ENCODE data around the gene GALNT10. TPM values are rescaled to one million over a fixed set of nuclear protein-coding genes. Genes with fewer than 3 reads are reported as not detected.

GALNT10 gene
- total and polyA plus RNA-seq, 2 of the 8 experiments (the other 6 are each of a cell fraction or from before 2014, with no cell fraction given), result 4.6 to 15.5 TPM

GRCh38 chr5:154461531-154461930 lies 271.0 kb downstream of the GALNT10 start:
- Histone ChIP-seq H3K56ac (replicated peaks; ENCODE audit: insufficient read length, low read depth, low read length) (no peak overlapping the region), H3K9ac (replicated peaks in 1 of 4; ENCODE audit: extremely low read depth in 1 of 4, low read depth in 3 of 4, low read length in 3 of 4) (no peak overlapping the region), H4K20me1 (replicated peaks in 1 of 2; ENCODE audit: control insufficient read depth in 1 of 2, insufficient read depth in 2 of 2, low read length in 2 of 2) (no peaks in the 10 kb centered on the region), H2BK120ac (replicated peaks; ENCODE audit: low read depth, low read length) (no peak overlapping the region), H3K9me3 (ENCODE audit: insufficient read depth in 2 of 2, low read depth in 1 of 2, low read length in 1 of 2) (no peaks in the 10 kb centered on the region), H2AK5ac (ENCODE audit: low read depth, low read length) (no peak overlapping the region), H3K18ac (ENCODE audit: extremely low read depth, low read length) (no peak overlapping the region), H2AFZ (ENCODE audit: low read length) (no peak overlapping the region), H2BK12ac (ENCODE audit: low read depth, low read length) (no peak overlapping the region; the same call in 1 of the 2 replicates), H4K5ac (ENCODE audit: insufficient read length, low read depth, low read length) (no peak overlapping the region), H2BK20ac (ENCODE audit: low read length) (no peak overlapping the region), H4K8ac (ENCODE audit: extremely low read depth, insufficient read depth, low read length) (no peak overlapping the region), H4K91ac (replicated peaks; ENCODE audit: insufficient read length, low read length) (no peak overlapping the region), H3K27me3 (replicated peaks in 1 of 4; ENCODE audit: control insufficient read depth in 3 of 4, extremely low read depth in 1 of 4, insufficient read depth in 3 of 4, low read length in 3 of 4) (peaks cover 0 to 3% (median under 1%) of the 10 kb centered on the region in 4 experiments; a peak in 1 of 7 replicates), H2BK15ac (ENCODE audit: low read length) (no peak overlapping the region), H3K4me3 (ENCODE audit: extremely low read depth in 1 of 4, insufficient read depth in 2 of 4, low read depth in 3 of 4, low read length in 4 of 4) (no peak overlapping the region), H3K4me2 (ENCODE audit: insufficient read depth in 1 of 2, low read depth in 2 of 2, low read length in 2 of 2) (no peak overlapping the region), H3K4ac (replicated peaks; ENCODE audit: insufficient read length, low read depth, low read length) (no peak overlapping the region), H3K23ac (ENCODE audit: insufficient read length) (no peak overlapping the region), H3K79me1 (ENCODE audit: low read depth, low read length) (no peaks in the 10 kb centered on the region), H2BK5ac (ENCODE audit: low read depth, low read length) (no peak overlapping the region), H3K14ac (ENCODE audit: insufficient read length) (no peak overlapping the region), H3K23me2 (ENCODE audit: low read depth, low read length) (no peaks in the 10 kb centered on the region), H3K4me1 (replicated peaks in 1 of 4; ENCODE audit: control insufficient read depth in 3 of 4, insufficient read depth in 4 of 4, low read length in 3 of 4) (peaks cover 0 to 3% (median 0%) of the 10 kb centered on the region in 4 experiments; a peak in 3 of 7 replicates), H3K27ac (ENCODE audit: low read depth, low read length) (no peak overlapping the region), H3K36me3 (ENCODE audit: control insufficient read depth in 2 of 4, insufficient read depth in 4 of 4, low read length in 3 of 4) (peaks cover 3 to 4% (median 3%) of the 10 kb centered on the region in 4 experiments; a peak in 6 of 8 replicates), H3K79me2 (ENCODE audit: control insufficient read depth in 1 of 2, insufficient read depth in 2 of 2, low read length in 2 of 2) (no peaks in the 10 kb centered on the region)
- TF ChIP-seq CTCF (IDR thresholded peaks at IDR 0.05; ENCODE audit: control extremely low read depth in 1 of 3, insufficient read depth in 1 of 3, low read depth in 1 of 3, low read length in 3 of 3), result peak; percentile 14 to 53 (median 42); a peak in 3 of 4 replicates
- no peak for TF ChIP-seq ATF2 (IDR thresholded peaks at IDR 0.05; ENCODE audit: low read length)
- peak; percentile 52 to 60 for TF ChIP-seq RAD21 (IDR thresholded peaks at IDR 0.05 in 1 of 2, conservative IDR thresholded peaks at IDR 0.05 in 1 of 2; ENCODE audit: low read depth in 2 of 2, low read length in 2 of 2)
- TF ChIP-seq SUZ12 (IDR thresholded peaks at IDR 0.05; ENCODE audit: low read length), result no peak
- ChIA-PET CTCF (ENCODE audit: partially characterized antibody) (interaction anchor here (0.6 to 16.1 kb wide), 26 partner anchors 10 to 487 kb away, joined by 3 to 273 read pairs (median 6); partner anchors contain the start of gene SAP30L), POLR2A (ENCODE audit: partially characterized antibody) (interaction anchor here (0.6 to 1.2 kb wide), 2 partner anchors 15 to 29 kb away, joined by 3 read pairs; partner anchors contain the start of gene SAP30L)
- no peak for DNase-seq (ENCODE audit: low read depth in 1 of 2, low spot score in 2 of 2)
- WGBS, 2 experiments (ENCODE audit: extremely low coverage in 1 of 2, insufficient coverage in 1 of 2, insufficient read length in 1 of 2, insufficient replicate concordance in 2 of 2, low coverage in 1 of 2, low lambda C conversion rate in 2 of 2, missing lambda C conversion rate in 1 of 2), result 53% methylated on average over 6 of the region's 6 CpGs; no CpG with 5 or more reads in 1 of the 2 experiments
- FAIRE-seq, result no peak
